Measurements from ENCODE around the gene TTLL1.

DNA sequence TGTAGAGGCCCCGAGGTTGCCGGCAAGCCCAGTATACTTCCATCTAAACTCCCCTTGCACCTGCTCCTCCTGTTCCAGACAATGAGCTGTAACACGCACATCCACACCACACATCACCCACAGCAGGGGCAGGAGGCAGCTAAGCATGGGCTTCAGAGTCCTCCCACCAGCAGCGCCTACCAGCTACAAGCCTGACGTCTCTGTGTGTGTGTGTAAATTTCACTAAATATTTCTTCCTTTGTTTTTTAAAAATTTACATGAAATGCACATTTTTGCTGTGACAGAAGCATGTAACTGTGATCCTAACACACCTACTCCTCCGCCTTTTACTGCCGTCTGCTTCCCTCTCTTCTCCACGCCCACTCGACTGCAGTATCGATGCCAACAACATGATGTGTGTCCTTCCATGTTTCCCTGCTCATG is 44.9 kb downstream of the TTLL1 start:
- TF ChIP-seq POLR2A (IDR thresholded peaks at IDR 0.05; ENCODE audit: low read length), result no peak
- no peak for TF ChIP-seq GATA1 (IDR thresholded peaks at IDR 0.05; ENCODE audit: low read depth, low read length)
